ENCODE results near the gene TMEM25.

GRCh38 chr11:118524356-118524755 lies 6.6 kb upstream of the TMEM25 start:
- no peak for TF ChIP-seq CTCF (IDR thresholded peaks at IDR 0.05)
- no peak for TF ChIP-seq POLR2A (IDR thresholded peaks at IDR 0.05)
